ENCODE measurements around the gene SLC6A8.

DNA sequence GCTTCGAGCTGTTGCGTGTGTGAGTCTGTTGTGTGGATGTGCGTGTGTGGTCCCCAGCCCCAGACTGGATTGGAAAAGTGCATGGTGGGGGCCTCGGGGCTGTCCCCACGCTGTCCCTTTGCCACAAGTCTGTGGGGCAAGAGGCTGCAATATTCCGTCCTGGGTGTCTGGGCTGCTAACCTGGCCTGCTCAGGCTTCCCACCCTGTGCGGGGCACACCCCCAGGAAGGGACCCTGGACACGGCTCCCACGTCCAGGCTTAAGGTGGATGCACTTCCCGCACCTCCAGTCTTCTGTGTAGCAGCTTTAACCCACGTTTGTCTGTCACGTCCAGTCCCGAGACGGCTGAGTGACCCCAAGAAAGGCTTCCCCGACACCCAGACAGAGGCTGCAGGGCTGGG, 8.4 kb downstream of the SLC6A8 start:
- TF ChIP-seq, protein P1, sequence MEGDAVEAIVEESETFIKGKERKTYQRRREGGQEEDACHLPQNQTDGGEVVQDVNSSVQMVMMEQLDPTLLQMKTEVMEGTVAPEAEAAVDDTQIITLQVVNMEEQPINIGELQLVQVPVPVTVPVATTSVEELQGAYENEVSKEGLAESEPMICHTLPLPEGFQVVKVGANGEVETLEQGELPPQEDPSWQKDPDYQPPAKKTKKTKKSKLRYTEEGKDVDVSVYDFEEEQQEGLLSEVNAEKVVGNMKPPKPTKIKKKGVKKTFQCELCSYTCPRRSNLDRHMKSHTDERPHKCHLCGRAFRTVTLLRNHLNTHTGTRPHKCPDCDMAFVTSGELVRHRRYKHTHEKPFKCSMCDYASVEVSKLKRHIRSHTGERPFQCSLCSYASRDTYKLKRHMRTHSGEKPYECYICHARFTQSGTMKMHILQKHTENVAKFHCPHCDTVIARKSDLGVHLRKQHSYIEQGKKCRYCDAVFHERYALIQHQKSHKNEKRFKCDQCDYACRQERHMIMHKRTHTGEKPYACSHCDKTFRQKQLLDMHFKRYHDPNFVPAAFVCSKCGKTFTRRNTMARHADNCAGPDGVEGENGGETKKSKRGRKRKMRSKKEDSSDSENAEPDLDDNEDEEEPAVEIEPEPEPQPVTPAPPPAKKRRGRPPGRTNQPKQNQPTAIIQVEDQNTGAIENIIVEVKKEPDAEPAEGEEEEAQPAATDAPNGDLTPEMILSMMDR (IDR thresholded peaks at IDR 0.05; ENCODE audit: extremely low read depth in 1 of 2, insufficient read depth in 1 of 2, low read depth in 1 of 2, low read length in 2 of 2): no peak
- TF ChIP-seq POLR2A (IDR thresholded peaks at IDR 0.05; ENCODE audit: low read depth, low read length): no peak
- TF ChIP-seq MYC (IDR thresholded peaks at IDR 0.05; ENCODE audit: low read depth, low read length): no peak
- TF ChIP-seq EZH2 (IDR thresholded peaks at IDR 0.05; ENCODE audit: borderline replicate concordance, low read depth, low read length, severe bottlenecking): no peak
- TF ChIP-seq POLR2AphosphoS5 (IDR thresholded peaks at IDR 0.05; ENCODE audit: insufficient read depth, low read depth, low read length): no peak
- no peak for TF ChIP-seq GATA2 (IDR thresholded peaks at IDR 0.05; ENCODE audit: insufficient read depth, insufficient read length, low read depth, low read length)
